Lung (tissue), 16 donors: ENCODE measurements around the gene MTG1. TPM values are rescaled to one million over a fixed set of nuclear protein-coding genes. Genes with fewer than 3 reads are reported as not detected.
A peak's percentile ranks its signal among the peaks of the same experiment; 100 is the strongest.

Experiments
- ATAC-seq: fragments of 200-7000 bp; cut with Tn5 transposase; one replicate; pipeline ENCODE4 v1.9.1; 2020; ENCODE audit warnings: moderate number of reproducible peaks; ENCODE audit not compliant: insufficient read depth, low FRiP score
- DNase-seq, 3 donors: peaks; one replicate each; pipeline ENCODE4 v3.0.0-alpha.2; 2013 to 2017
- H3K27ac ChIP-seq, 2 donors: one replicate each; pipeline ENCODE4 v1.5.1; 2013; ENCODE audit warnings: mild to moderate bottlenecking in 2 of 2, moderate library complexity in 2 of 2, control low read depth in 1 of 2, inconsistent platforms in 1 of 2, low read depth in 1 of 2, low read length in 1 of 2
- H3K27me3 ChIP-seq, 3 donors: one replicate each; pipeline ENCODE4 v1.5.1; 2013; ENCODE audit warnings: low read length in 2 of 3; ENCODE audit not compliant: control insufficient read depth in 3 of 3, insufficient read depth in 3 of 3
- H3K36me3 ChIP-seq, 4 donors: one replicate each; pipeline ENCODE4 v1.5.1; 2013; ENCODE audit warnings: low read length in 4 of 4, mild to moderate bottlenecking in 1 of 4, moderate library complexity in 1 of 4; ENCODE audit not compliant: control insufficient read depth in 4 of 4, insufficient read depth in 4 of 4
- H3K4me1 ChIP-seq, 5 donors: one replicate each; pipeline ENCODE4 v1.5.1; 2013; ENCODE audit warnings: low read length in 5 of 5, mild to moderate bottlenecking in 2 of 5, moderate library complexity in 1 of 5; ENCODE audit not compliant: control insufficient read depth in 5 of 5, insufficient read depth in 5 of 5
- H3K4me3 ChIP-seq: one replicate; pipeline ENCODE4 v1.5.1; 2013; ENCODE audit warnings: mild to moderate bottlenecking, control low read depth, moderate library complexity
- H3K9ac ChIP-seq, 2 donors: one replicate each; pipeline ENCODE4 v1.5.1; 2013; ENCODE audit warnings: low read length in 2 of 2, control low read depth in 1 of 2; ENCODE audit not compliant: insufficient read depth in 1 of 2
- H3K9me3 ChIP-seq, 4 donors: one replicate each; pipeline ENCODE4 v1.5.1; 2013; ENCODE audit warnings: low read length in 3 of 4, mild to moderate bottlenecking in 1 of 4, moderate library complexity in 1 of 4; ENCODE audit not compliant: control insufficient read depth in 4 of 4, insufficient read depth in 3 of 4
- CTCF ChIP-seq: IDR thresholded peaks from 2 replicates; pipeline ENCODE4 v1.5.1; 2012; ENCODE audit warnings: mild to moderate bottlenecking; ENCODE audit errors: control extremely low read depth, extremely low read depth
- WGBS, 2 donors: extraction: QIAGEN DNeasy Blood & Tissue Kit; methylation state at CpG; one replicate each; pipeline ENCODE4 v1.1.7; 2013; 5-methylcytosine and 5-hydroxymethylcytosine counted together
- long read RNA-seq, 5 donors: transcript quantifications; one replicate each; lab custom pipeline, GENCODE V29; 2026
- polyA plus RNA-seq, 2 donors: library from polyadenylated mRNA; stranded (reverse); fragments of 200-250 nt; gene quantifications; one replicate each; pipeline ENCODE4 v1.2.1, GENCODE V29; 2013
- total RNA-seq, 2 donors: library from RNA; depleted of rRNA in 1 of 2; stranded (reverse); fragments of >200 nt in 1 of 2; gene quantifications; one replicate each; pipeline ENCODE4 v1.2.1, GENCODE V29; 2014 to 2021
- donor health status: control.
- donor health status: control.
- donor health status: Bipolar disorder and iron deficiency.
- donor health status: healthy.
- donor health status: DM: yes; HTN: yes; CAD: no.

Gene MTG1, protein sequence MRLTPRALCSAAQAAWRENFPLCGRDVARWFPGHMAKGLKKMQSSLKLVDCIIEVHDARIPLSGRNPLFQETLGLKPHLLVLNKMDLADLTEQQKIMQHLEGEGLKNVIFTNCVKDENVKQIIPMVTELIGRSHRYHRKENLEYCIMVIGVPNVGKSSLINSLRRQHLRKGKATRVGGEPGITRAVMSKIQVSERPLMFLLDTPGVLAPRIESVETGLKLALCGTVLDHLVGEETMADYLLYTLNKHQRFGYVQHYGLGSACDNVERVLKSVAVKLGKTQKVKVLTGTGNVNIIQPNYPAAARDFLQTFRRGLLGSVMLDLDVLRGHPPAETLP
- total RNA-seq, result 10 to 100 TPM; 36.4 to 51.8 TPM
- 10 to 100 TPM; 44.4 to 44.7 TPM for polyA plus RNA-seq
- long read RNA-seq, donor 1, transcript MTG1-208 (6 exons, 693 nt), result minor isoform, 5 of 27 reads
- long read RNA-seq, donor 1, transcript MTG1-201 (11 exons, 1,560 nt), result major isoform, 14 of 27 reads
- long read RNA-seq, donor 1, partial matches to known transcripts, result 8 of 27 reads
- long read RNA-seq, donor 1, other reads (novel, unspliced or antisense), result 0 of 27 reads
- long read RNA-seq, donor 2, transcript MTG1-201 (11 exons, 1,560 nt), result major isoform, 6 of 9 reads
- long read RNA-seq, donor 2, partial matches to known transcripts, result 0 of 9 reads
- long read RNA-seq, donor 2, other reads (novel, unspliced or antisense), result 0 of 9 reads
- long read RNA-seq, donor 3, transcript MTG1-201 (11 exons, 1,560 nt), result major isoform, 5 of 9 reads
- long read RNA-seq, donor 3, partial matches to known transcripts, result 0 of 9 reads
- long read RNA-seq, donor 3, other reads (novel, unspliced or antisense), result 0 of 9 reads
- long read RNA-seq, donor 4, partial matches to known transcripts, result 14 of 22 reads
- long read RNA-seq, donor 4, other reads (novel, unspliced or antisense), result 0 of 22 reads
- long read RNA-seq, donor 5, transcript MTG1-208 (6 exons, 693 nt), result minor isoform, 11 of 40 reads
- long read RNA-seq, donor 5, transcript MTG1-201 (11 exons, 1,560 nt), result major isoform, 15 of 40 reads
- long read RNA-seq, donor 5, partial matches to known transcripts, result 12 of 40 reads
- long read RNA-seq, donor 5, other reads (novel, unspliced or antisense), result 0 of 40 reads

DNA sequence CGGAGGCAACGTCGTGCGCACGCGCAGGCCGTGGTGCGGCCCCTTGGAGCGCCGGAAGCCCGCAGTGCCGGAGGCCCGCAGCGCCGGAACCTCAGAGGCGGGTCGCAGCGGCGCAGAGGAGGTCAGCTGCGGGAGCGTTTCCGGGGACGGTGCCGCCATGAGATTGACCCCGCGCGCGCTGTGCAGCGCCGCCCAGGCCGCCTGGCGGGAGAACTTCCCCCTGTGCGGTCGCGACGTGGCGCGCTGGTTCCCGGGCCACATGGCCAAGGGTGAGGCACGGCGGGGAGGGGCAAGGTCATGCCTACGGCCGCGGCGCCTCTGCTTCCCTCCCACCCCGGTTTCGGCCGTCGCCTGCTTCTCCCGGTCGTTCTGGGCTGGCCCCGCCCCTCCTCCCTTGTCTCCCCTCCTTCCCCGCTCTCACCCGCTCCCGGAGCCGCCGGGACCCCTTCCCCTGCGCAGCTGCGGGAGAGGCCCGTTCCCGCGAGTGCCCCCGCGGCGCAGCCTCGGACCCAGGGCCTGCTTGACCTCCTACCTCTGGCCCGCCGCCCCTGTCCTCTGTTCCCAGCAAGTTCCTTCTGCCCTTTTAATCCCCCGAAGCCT, at the start of gene MTG1:
TSS of gene MTG1 (plus strand) at position 94 of the 600 bp plus-strand sequence. CDS start at position 158, 64 bp downstream.
- WGBS, 2 donors, result 0 to 1% methylated on average over 46 to 69 of the region's 69 CpGs

DNA sequence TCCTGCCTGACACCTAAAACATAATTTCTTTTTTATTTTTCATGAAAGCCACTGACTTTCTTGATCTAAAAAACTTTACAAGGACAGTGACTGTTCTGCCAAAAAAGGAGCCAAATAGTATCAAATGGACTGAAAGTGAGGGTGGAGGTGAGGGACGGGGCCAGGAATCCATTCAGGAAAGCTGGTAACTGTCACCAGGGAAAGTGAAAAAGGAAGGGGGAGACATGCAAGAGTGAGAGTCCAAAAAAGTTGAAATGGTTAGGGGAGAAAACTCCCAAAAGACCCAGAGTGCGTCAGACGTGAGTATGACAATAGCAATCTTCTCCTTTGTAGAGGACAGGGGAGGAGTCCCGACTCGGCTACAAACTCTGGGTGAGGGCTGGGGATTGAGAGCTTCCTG, 49.7 kb upstream of the MTG1 start:
- no peak for DNase-seq
- 71 to 72% methylated on average over 5 of the region's 5 CpGs for WGBS, 2 donors
- no peak for ATAC-seq
- H3K36me3 ChIP-seq, result no peaks in the 10 kb centered on the region
- H3K27me3 ChIP-seq, result peaks cover 0 to 24% (median 0%) of the 10 kb centered on the region in 3 donors
- no peak overlapping the region for H3K9ac ChIP-seq
- H3K4me1 ChIP-seq, result no peaks in the 10 kb centered on the region
- TF ChIP-seq CTCF, result no peak
- peaks cover 0 to 6% (median 0%) of the 10 kb centered on the region in 4 donors for H3K9me3 ChIP-seq
- no peak overlapping the region for H3K27ac ChIP-seq
- H3K4me3 ChIP-seq, result no peak overlapping the region

More for the DNA sequence above, at the start of gene MTG1:
- Histone ChIP-seq H3K9ac (peak within 1 kb of the TSS; percentile 67 to 69), H3K4me1 (peaks cover 0 to 9% (median 0%) of the 10 kb centered on the region in 5 donors), H3K4me3 (peak within 1 kb of the TSS; percentile 77), H3K36me3 (peaks cover 3 to 21% (median 14%) of the 10 kb centered on the region in 4 donors), H3K9me3 (no peaks in the 10 kb centered on the region), H3K27ac (peak within 1 kb of the TSS; percentile 85 to 88), H3K27me3 (no peaks in the 10 kb centered on the region)
- no peak for TF ChIP-seq CTCF
- DNase-seq (peak; percentile 96 to 97 (median 96)), ATAC-seq (peak; percentile 96)

- Histone ChIP-seq H3K27me3 (peaks cover 0 to 17% (median 0%) of the 10 kb centered on the region in 3 donors), H3K9ac (no peak overlapping the region), H3K4me3 (no peak overlapping the region), H3K36me3 (no peaks in the 10 kb centered on the region), H3K9me3 (peaks cover 0 to 2% (median 0%) of the 10 kb centered on the region in 4 donors), H3K4me1 (no peaks in the 10 kb centered on the region), H3K27ac (no peak overlapping the region)
- no peak for TF ChIP-seq CTCF
- WGBS, 2 donors, result 47 to 54% methylated on average over 11 of the region's 11 CpGs
- no peak for DNase-seq
- ATAC-seq, result no peak
Measured at GRCh38 chr10:133346413-133346812, 47.5 kb upstream of the MTG1 start.
